GM19238 (cell line): ENCODE measurements around the gene RHOH.

ENCODE experiments used
- DNase-seq: peaks from one replicate; pipeline ENCODE4 v3.0.0; 2011; ENCODE audit warnings: low spot score; ENCODE audit not compliant: insufficient read length

Gene RHOH

DNA sequence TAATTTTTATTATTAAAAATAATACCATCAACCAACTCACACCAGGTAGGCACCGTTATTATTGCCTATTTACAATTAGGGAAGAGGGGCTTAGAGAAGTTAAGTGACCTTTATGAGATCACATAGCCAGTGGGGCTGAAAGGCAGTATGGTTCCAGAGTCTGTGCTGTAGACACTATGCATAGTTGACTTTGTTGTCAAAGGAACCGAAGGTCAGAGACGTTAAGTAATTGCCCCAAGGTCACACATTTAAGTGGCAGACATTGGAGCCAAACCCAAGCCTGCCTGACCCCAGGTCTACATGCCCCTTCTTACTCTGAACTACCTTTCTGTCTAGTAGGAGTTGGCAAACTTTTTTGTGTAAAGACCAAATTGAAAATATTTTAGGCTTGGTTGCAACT, 36.4 kb downstream of the RHOH start:
- DNase-seq, result no peak

DNA sequence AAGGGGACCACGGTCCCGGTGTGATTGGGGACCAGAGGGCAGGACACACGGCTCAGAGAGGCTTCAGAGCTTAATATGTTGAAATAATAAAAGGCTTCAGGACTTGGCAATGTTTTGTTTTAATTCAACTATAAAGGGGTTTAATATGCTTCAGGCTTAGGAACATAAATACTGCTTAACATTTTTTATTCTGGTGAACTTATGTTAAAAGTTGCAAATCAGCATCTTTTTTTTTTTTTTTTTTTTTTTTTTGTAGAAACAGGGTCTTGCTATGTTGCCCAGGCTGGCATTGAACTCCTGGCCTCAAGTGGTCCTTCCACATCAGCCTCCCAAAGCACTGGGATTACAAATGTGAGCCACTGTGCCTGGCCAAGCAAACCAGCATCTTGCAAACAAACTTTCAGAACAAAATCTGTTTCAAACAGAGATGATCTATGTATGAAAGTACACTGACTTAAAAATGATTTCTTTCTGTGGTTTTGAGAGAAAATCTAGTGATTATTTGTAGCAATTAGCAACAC, 37.7 kb downstream of the RHOH start:
- DNase-seq, result no peak

- DNase-seq, result no peak
Measured at GRCh38 chr4:40238008-40238699, 41.3 kb downstream of the RHOH start.

DNA sequence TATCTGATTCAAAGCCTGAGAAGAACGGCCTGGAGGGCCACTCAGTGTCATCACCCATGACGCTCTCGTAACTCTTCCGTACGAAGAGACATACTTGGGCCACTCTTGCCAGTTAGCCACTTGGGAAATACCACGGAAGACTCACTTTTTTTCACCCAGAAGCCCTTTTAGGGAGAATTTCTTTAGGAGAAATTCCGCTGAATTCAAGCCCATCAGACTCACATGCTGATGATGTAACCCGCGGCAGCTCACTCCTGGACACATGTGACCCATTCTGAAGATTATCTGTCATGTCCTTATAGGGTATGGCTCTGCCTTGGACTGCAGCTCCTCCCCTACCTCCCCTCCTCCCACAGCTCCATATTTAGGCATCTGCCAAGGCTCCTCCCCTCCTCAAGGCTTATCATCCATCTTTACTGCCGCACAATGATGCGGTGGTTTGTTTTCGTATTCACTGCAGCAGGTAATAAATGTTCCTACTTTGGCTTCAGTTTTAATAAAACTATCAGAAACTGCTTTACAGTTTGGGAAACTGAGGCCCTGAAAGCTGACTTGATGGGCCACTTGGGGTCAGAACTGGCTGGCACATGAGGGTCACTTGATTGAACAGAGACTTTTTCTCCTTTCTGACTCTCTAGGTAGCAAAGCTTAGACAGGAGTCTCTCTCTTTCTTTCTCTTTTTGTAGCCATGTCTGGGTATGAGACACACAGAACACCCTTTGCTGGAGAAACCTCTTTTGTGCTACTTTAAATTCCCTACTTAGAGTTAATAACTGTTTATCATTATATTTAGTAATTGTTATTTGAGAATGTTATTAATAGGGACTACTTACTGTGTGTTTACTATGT, 42.1 kb downstream of the RHOH start:
- no peak for DNase-seq

- no peak for DNase-seq
Measured at GRCh38 chr4:40240040-40240653, 43.3 kb downstream of the RHOH start.

DNA sequence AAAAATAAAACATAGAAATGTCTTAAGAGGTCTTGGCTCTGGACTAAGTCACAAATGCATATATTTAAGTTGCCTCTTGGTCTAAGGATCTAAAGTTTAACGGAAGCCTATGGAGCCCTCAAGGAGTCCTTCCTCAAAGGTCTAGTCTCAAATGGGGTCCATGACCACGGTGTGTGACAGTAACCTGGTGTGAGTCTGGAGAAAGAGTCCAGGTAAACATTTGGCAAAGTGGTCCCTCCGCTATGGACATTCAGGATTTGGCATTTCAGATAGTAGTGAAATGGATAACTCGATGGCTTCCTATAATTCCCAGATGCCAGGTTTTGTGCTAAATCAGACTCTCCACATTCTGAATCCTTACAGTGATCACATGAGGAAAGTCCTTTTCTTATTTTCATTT, 44.2 kb downstream of the RHOH start:
- DNase-seq, result no peak

GRCh38 chr4:40241941-40242340, 45.1 kb downstream of the RHOH start:
- no peak for DNase-seq

GRCh38 chr4:40243386-40243948, 46.6 kb downstream of the RHOH start:
- no peak for DNase-seq

DNA sequence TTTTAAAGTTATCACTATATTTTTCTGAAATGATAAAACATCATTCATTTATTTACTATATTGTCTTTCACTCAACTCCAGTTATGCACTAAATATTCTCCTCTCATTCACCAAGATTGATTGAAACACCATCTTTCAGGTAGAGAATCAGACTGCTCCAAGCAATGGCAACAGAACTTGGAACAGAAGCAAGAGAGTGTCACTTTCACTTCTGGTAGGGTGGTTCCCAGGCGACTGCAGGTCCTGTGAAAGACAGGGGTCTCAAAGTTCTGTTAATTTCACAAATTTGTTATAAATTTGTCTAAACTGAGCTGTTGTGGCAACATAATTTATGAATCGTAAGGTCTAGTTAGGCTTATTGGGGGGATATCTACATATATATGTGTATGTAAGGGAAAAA, 47.8 kb downstream of the RHOH start:
- no peak for DNase-seq

DNA sequence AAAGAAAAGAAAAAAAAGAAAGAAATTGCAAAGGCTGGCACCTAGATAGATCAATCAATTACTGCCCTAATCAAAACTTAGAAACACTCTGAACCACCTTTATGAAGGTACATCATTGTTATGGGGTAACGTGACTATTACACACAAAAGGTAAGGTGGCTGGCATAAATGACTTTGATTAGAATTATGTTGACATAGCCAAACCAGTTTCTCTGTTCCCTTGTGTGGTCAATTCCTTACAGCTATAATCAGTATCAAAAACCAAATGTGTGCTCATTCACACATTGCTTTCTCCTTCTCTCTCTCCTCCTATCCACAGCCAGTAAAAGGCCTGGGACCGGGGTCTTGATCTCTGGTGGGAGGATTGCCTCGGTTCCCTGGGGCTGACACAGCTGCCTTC, 48.7 kb downstream of the RHOH start:
- no peak for DNase-seq

DNA sequence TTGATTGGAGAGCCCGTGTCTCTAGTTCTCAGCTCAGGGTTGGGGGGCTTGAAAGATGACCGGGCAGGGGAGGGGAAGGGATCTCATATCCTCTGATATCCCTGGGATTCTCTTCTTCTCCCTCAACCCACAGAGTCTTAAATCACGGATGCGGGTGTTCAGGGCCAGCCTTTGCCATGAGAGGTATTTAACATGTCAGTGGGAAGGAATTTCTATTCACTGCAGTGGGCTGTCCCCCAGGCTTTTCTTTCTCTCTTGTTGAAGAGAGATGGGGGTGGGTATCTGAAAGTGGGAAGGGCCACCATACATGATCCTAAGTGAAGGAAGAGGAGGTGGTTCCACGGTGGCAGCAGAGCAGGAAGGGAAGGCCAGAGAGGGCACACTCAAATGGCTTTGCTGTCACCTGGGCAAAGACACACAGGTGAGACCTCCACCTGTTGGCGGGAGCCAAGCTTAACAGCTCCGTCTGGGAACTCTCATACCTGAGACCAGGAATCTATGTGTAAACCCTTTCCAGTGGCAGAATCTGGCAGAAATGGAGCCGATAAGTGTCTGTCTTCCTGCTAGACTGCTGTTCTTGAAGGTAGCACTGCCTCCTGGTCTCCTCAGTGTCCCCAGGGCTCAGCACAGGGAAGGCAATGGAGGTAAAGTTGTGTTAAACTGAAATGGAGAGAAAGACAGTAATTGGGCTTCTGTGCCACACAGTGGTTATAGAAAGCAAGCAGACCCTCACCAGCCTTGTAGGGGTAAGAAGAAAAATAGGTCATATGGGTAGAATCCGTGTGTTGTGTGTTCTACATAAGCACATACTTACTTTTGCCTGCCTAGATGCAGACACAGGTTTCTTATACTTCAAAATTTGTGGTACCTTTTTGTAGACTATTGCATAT, 49.4 kb downstream of the RHOH start:
- DNase-seq, result no peak

DNA sequence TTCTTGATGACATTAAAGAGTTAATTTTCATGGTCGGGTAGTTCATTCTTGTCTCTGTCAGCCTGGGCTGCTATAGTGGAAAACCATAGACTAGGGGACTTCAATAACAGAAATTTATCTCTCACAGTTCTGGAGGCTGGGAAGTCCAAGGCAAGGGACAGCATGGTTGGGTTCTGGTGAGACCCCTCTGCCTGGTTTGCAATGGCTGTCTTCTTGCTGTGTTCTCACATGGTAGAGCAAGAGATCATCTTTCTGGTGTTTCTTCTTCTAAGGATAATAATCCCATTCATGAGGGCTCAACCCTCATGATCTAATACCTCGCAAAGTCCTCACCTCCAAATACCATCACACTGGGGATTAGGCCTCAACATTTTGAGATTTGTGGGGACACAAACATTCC, 50.1 kb downstream of the RHOH start:
- no peak for DNase-seq

- no peak for DNase-seq
Measured at GRCh38 chr4:40247350-40247749, 50.5 kb downstream of the RHOH start.

DNA sequence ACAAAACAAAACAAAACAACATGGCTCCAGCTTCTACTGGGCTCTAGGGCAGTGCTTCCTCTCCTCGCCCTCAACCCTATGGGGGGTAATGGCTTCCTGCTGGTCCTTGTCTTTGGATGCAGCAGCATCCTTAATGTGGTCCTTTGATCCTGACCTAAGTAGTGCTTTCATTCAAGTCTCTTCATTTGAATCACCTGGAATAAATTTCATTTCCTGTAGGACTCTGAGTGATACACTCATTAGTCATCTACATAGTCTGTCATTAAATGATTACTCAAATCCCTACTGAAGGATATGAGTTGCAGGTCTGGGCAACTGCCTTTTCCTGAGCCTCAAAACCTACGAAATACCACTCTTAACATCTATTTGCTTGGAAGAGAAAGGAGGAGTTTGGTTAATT, 54.5 kb downstream of the RHOH start:
- no peak for DNase-seq

GRCh38 chr4:40253906-40254305, 57.1 kb downstream of the RHOH start:
- DNase-seq, result no peak

DNA sequence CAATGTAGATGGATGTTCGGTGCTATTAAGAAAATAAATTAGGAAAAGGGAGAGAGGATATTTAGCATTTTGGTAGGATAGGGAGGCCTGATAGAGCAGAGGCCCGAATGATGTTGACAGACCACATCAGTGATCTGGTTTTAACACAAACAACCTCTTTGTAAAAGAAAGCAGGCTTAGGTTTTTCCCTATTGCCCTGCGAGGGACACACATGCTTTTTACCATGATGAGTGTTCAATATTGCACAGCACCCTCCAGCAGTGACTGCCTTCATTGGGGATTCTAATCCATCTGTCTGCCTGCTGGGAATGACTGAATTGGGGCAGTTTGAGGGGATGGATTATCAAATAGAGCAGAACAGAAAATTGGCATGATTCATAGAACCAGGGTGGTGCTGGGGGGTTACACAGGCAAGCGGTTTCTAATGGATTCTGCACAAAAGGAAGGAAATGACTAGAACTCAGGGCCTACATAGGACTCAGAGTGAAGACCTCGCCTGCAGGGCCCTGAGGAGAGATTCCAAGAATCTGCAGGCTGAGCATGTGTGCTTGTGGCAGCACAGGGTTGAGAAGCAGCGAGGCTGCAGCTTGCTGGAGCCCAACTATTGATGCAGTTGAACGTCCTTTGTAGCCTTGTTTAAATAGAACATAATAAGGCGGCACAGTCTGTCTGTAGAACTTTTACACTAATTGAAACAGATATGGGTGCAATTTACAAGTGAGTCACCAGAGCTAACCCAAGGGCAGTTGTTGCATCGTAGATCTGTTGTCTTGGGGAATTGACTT, 58.0 kb downstream of the RHOH start:
- no peak for DNase-seq

GRCh38 chr4:40255393-40256281, 58.8 kb downstream of the RHOH start:
- no peak for DNase-seq

DNA sequence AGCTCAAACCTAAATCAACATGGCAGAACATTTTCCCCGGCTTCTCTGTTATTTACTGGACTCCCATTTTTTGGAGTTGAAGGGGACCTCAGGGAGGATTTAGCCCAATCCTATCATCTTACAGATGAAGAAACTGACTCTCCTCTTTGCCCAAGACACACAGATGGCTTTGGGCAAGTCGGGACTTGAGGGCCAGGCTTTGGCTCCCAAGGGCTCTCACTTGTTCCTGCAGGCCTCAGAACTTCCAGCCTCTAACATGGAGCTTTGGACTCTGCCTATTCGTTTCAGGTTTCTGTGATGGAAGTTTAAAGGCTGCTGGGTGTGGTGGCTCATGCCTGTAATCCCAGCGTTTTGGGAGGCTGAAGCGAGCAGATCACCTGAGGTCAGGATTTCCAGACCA, 59.5 kb downstream of the RHOH start:
- DNase-seq, result no peak

DNA sequence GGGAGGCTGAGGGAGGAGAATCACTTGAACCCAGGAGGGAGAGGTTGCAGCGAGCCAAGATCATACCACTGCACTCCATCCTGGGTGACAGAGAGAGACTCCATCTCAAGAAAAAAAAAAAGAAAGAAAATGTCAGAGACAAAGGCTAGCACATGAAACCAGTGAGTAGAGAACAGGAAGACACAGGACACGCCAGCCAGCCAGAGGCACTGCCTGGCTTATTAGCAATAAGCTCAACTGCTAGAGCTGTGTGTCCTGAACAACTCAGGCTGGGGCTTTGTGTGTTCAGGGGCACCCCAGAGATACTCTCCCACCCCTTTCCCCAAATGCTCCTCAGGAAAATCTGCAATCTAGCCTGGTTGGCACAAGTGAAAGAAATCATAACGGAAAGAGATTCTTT, 60.0 kb downstream of the RHOH start:
- DNase-seq, result no peak
